Activated B cell treated with CpG ODN at 0.5 μM for 24 hours (primary cell): Measurements from ENCODE around the gene NHLRC2. TPM values are rescaled to one million over a fixed set of nuclear protein-coding genes. Genes with fewer than 3 reads are reported as not detected.

Source experiments
- ATAC-seq: fragments of 200-7000 bp; cut with Tn5 transposase; one replicate; pipeline ENCODE4 v1.10.0; 2021; ENCODE audit warnings: low read depth, mild to moderate bottlenecking, moderate library complexity
- CTCF ChIA-PET: fragments of 350-600 bp; sonication (Branson Sonifier 250); formaldehyde crosslinking; loops from one replicate; lab custom pipeline; 2021; ENCODE audit warnings: antibody characterized with exemption; lab: Charles Lee
- POLR2A ChIA-PET: fragments of 350-600 bp; sonication (Branson Sonifier 250); formaldehyde crosslinking; loops from one replicate; lab custom pipeline; 2021; ENCODE audit warnings: antibody characterized with exemption; lab: Charles Lee
- DNase-seq: peaks from one replicate; pipeline ENCODE4 v3.0.0; 2022
- H3K27ac Mint-ChIP-seq: one replicate; pipeline ENCODE4 v1.8.0; 2020; ENCODE audit warnings: mixed read lengths
- H3K27me3 Mint-ChIP-seq: one replicate; pipeline ENCODE4 v1.8.0; 2021; ENCODE audit warnings: mixed read lengths
- H3K36me3 Mint-ChIP-seq: one replicate; pipeline ENCODE4 v1.8.0; 2021; ENCODE audit warnings: low read depth, mixed read lengths
- H3K4me1 Mint-ChIP-seq: one replicate; pipeline ENCODE4 v1.8.0; 2021; ENCODE audit warnings: mixed read lengths
- H3K4me3 Mint-ChIP-seq: one replicate; pipeline ENCODE4 v1.8.0; 2020; ENCODE audit warnings: mild to moderate bottlenecking, mixed read lengths
- H3K9me3 Mint-ChIP-seq: one replicate; pipeline ENCODE4 v1.8.0; 2020; ENCODE audit warnings: mixed read lengths
- intact Hi-C: fragments of 100-400 bp; cut with micrococcal nuclease; formaldehyde crosslinking; loops from one replicate; pipeline ENCODE4 v1.15.1; 2024
- total RNA-seq: library from RNA; stranded (reverse); gene quantifications from 2 replicates; pipeline ENCODE4 v1.2.3, GENCODE V29; 2022
- TF ChIP-seq, protein P1 (sequence below): fragments of 200-600 bp; IDR thresholded peaks from one replicate; pipeline ENCODE4 v1.8.0; 2022; ENCODE audit warnings: antibody characterized with exemption, mild to moderate bottlenecking

NHLRC2 gene
- total RNA-seq, 1 donor from 2014 or later: 43.9 TPM

DNA sequence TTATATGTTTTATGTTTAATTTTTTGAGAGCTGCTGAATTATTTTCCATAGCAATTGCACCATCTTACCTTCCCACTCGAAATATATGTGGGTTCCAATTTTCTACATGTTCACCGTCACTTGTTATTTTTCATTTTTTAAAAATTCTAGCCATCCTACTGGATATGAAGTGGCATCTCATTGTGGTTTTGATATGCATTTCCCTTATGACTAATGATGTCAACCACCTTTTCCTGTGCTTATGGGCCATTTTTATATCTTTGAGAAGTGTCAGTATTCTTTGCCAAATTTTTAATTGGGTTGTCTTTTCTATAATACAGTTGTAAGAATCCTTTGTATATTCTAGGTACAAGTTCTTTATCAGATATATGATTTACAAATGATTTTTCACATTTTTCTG, 27.8 kb downstream of the NHLRC2 start:
- ATAC-seq: no peak
- CTCF ChIA-PET: no interaction called here
- no peak for DNase-seq
- Mint-ChIP-seq H3K27me3 (no peaks in the 10 kb centered on the region), H3K9me3 (no peaks in the 10 kb centered on the region), H3K36me3 (peaks cover 66% of the 10 kb centered on the region), H3K27ac (no peak overlapping the region), H3K4me1 (peaks cover 13% of the 10 kb centered on the region), H3K4me3 (no peak overlapping the region)
- intact Hi-C loops: no loop called here
- TF ChIP-seq, protein P1, sequence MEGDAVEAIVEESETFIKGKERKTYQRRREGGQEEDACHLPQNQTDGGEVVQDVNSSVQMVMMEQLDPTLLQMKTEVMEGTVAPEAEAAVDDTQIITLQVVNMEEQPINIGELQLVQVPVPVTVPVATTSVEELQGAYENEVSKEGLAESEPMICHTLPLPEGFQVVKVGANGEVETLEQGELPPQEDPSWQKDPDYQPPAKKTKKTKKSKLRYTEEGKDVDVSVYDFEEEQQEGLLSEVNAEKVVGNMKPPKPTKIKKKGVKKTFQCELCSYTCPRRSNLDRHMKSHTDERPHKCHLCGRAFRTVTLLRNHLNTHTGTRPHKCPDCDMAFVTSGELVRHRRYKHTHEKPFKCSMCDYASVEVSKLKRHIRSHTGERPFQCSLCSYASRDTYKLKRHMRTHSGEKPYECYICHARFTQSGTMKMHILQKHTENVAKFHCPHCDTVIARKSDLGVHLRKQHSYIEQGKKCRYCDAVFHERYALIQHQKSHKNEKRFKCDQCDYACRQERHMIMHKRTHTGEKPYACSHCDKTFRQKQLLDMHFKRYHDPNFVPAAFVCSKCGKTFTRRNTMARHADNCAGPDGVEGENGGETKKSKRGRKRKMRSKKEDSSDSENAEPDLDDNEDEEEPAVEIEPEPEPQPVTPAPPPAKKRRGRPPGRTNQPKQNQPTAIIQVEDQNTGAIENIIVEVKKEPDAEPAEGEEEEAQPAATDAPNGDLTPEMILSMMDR: no peak
- POLR2A ChIA-PET: no interaction called here

DNA sequence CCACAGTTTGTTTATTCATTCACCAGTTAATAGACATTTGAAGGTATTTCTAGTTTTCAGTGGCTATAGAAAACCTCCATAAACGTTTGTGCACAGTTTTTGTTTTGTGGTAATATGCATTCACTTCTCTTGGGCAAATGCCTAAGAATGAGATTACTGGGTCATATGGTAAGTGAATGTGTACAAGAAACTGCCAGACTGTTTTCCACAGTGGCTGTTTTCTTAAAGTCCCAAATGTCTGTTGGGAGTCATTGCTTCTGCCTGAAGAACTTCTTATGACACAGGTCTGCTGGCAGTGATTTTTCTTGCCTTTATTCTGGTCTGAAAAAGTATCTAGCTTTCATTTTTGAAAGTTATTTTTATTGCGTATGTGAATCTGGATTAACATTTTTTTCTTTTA, 35.5 kb downstream of the NHLRC2 start:
- Mint-ChIP-seq H3K9me3 (no peaks in the 10 kb centered on the region), H3K27ac (no peak overlapping the region), H3K27me3 (no peaks in the 10 kb centered on the region), H3K4me3 (no peak overlapping the region), H3K36me3 (peaks cover 66% of the 10 kb centered on the region), H3K4me1 (peaks cover 3% of the 10 kb centered on the region)
- ChIA-PET POLR2A (no interaction called here), CTCF (no interaction called here)
- no peak for ATAC-seq
- DNase-seq: no peak
- TF ChIP-seq, protein P1: no peak
- intact Hi-C loops: no loop called here

DNA sequence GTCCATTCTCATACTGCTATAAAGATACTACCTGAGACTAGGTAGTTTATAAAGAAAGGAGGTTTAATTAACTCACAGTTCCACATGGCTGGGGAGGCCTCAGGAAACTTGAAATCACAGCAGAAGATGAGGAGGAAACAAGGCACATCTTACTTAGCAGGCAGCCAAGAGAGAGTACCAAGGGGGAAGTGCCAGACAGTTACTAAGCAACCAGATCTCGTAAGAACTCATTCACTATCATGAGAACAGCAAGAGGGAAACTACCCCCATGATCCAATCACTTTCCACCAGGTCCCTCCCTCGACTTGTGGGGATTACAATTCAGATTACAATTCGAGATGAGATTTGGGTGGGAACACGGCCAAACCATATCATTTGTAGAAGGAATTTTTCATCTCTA, 36.3 kb downstream of the NHLRC2 start:
- Mint-ChIP-seq H3K27ac (no peak overlapping the region), H3K4me3 (no peak overlapping the region), H3K27me3 (no peaks in the 10 kb centered on the region), H3K36me3 (peaks cover 63% of the 10 kb centered on the region), H3K9me3 (peaks cover 5% of the 10 kb centered on the region), H3K4me1 (peaks cover 3% of the 10 kb centered on the region)
- DNase-seq: no peak
- ChIA-PET CTCF (no interaction called here), POLR2A (no interaction called here)
- no peak for ATAC-seq
- TF ChIP-seq, protein P1: no peak
- intact Hi-C loops: no loop called here

DNA sequence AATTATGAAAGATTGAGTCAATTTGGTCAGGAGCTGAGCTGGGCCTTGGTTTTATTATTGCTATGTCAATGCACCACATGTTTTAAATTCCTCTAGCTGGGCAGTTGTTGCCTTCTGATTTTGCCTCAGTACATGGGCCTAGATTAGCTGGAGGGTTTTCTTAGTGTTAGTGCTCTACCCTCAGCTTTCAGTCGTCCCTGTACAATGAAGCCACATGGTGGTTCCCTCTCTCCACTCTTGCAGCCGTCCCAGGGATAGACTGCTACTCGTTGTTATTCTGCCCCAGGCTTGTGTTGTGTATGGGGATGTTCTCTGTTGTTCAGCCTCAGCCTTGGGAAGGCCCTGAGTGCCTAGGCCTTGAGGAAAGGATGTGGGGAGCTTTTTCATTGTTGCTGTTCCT, 37.0 kb downstream of the NHLRC2 start:
- POLR2A ChIA-PET: no interaction called here
- H3K36me3 Mint-ChIP-seq: peaks cover 56% of the 10 kb centered on the region
- H3K4me1 Mint-ChIP-seq: peaks cover 3% of the 10 kb centered on the region
- intact Hi-C loops: no loop called here
- H3K27me3 Mint-ChIP-seq: no peaks in the 10 kb centered on the region
- CTCF ChIA-PET: no interaction called here
- DNase-seq: no peak
- TF ChIP-seq, protein P1: no peak
- no peak for ATAC-seq
- peaks cover 5% of the 10 kb centered on the region for H3K9me3 Mint-ChIP-seq
- no peak overlapping the region for H3K27ac Mint-ChIP-seq
- no peak overlapping the region for H3K4me3 Mint-ChIP-seq

DNA sequence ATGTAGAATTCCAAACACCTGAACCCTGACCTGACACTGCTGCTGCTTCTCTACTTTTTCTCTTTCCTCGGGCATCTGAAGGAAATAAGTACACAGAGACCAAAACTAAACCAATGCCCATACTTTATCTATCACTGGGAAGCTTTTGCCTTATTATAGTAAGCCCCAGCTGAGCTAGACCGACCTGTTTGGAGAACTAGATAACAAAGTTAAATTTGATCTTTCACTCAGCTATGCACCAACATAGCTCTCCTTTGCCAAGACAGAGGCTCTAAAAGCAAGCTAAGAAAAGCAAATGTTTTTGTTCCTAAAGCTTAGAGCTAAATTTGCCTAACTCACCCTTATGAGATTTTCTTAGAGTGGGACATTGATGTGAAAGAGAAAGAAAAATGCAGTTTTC, 39.1 kb downstream of the NHLRC2 start:
- no peak overlapping the region for H3K27ac Mint-ChIP-seq
- peaks cover 5% of the 10 kb centered on the region for H3K9me3 Mint-ChIP-seq
- peaks cover 3% of the 10 kb centered on the region for H3K4me1 Mint-ChIP-seq
- DNase-seq (no peak), ATAC-seq (no peak)
- TF ChIP-seq, protein P1: no peak
- peaks cover 50% of the 10 kb centered on the region for H3K36me3 Mint-ChIP-seq
- intact Hi-C loops: no loop called here
- CTCF ChIA-PET: no interaction called here
- H3K27me3 Mint-ChIP-seq: no peaks in the 10 kb centered on the region
- no peak overlapping the region for H3K4me3 Mint-ChIP-seq
- POLR2A ChIA-PET: no interaction called here
